ENCODE results near the gene DNM2. TPM values are rescaled to one million over a fixed set of nuclear protein-coding genes. Genes with fewer than 3 reads are reported as not detected.
A peak's percentile ranks its signal among the peaks of the same experiment; 100 is the strongest.

Gene DNM2
- total and polyA plus RNA-seq, 2 of the 13 experiments (the other 11 are each of a cell fraction or from before 2014, with no cell fraction given), result 41.7 to 59.8 TPM

- TF ChIP-seq RBM22 (optimal IDR thresholded peaks at IDR 0.05; ENCODE audit: low read length) (peak; percentile 1), HNF4A (CRISPR knock-in tag; IDR thresholded peaks at IDR 0.05) (no peak)
- Histone ChIP-seq H3K4me3 (replicated peaks in 1 of 3; ENCODE audit: insufficient read depth in 1 of 3, low read depth in 2 of 3, low read length in 3 of 3) (no peak overlapping the region), H3K79me2 (ENCODE audit: insufficient read depth, low read length) (peaks cover 6% of the 10 kb centered on the region), H4K20me1 (ENCODE audit: insufficient read depth, low read length) (peaks cover 4% of the 10 kb centered on the region; the same call in 1 of the 2 replicates), H3K27me3 (ENCODE audit: control insufficient read depth in 1 of 2, insufficient read depth in 2 of 2, low read length in 2 of 2) (no peaks in the 10 kb centered on the region; a peak in 1 of 5 replicates), H3K4me1 (ENCODE audit: insufficient read depth, low read length) (no peaks in the 10 kb centered on the region), H3K27ac (ENCODE audit: extremely low read length, insufficient read depth, low read length) (no peak overlapping the region), H3K9me3 (ENCODE audit: low read length) (no peaks in the 10 kb centered on the region), H2AFZ (ENCODE audit: low read length) (no peak overlapping the region), H3K9ac (ENCODE audit: insufficient read depth, low read depth, low read length) (no peak overlapping the region), H3K36me3 (replicated peaks in 1 of 2; ENCODE audit: control insufficient read depth in 1 of 2, insufficient read depth in 2 of 2, low read length in 2 of 2) (peaks cover 58 to 96% of the 10 kb centered on the region in 2 experiments), H3K4me2 (ENCODE audit: low read depth, low read length) (no peak overlapping the region)
- FAIRE-seq, result no peak
- ChIA-PET POLR2A (no interaction called here), CTCF (ENCODE audit: low intra/inter-chr PET ratio, low total read pairs) (no interaction called here)
- intact Hi-C loops (cut with micrococcal nuclease; ENCODE audit: unreplicated experiment), result no loop called here
- ATAC-seq, result no peak
- no TSS peak for BruUV-seq (replicated peaks)
- 94% methylated on average over 12 of the region's 15 CpGs for WGBS (ENCODE audit: low lambda C conversion rate)
- DNase-seq (ENCODE audit: low spot score), result no peak
- in situ Hi-C loops (cut with HindIII; ENCODE audit: extremely low pct_ligation_motif_present, low pct_unique_long_range_greater_than_20kb), result no loop called here
These were observed 34.8 kb upstream of the DNM2 start for GRCh38 chr19:10683064-10683426.

GRCh38 chr19:10683582-10683981 lies 34.3 kb upstream of the DNM2 start:
- FAIRE-seq, result no peak
- Histone ChIP-seq H2AFZ (ENCODE audit: low read length) (no peak overlapping the region), H3K4me2 (ENCODE audit: low read depth, low read length) (no peak overlapping the region), H3K9ac (ENCODE audit: insufficient read depth, low read depth, low read length) (no peak overlapping the region), H3K27me3 (ENCODE audit: control insufficient read depth in 1 of 2, insufficient read depth in 2 of 2, low read length in 2 of 2) (no peaks in the 10 kb centered on the region; a peak in 1 of 5 replicates), H3K36me3 (replicated peaks in 1 of 2; ENCODE audit: control insufficient read depth in 1 of 2, insufficient read depth in 2 of 2, low read length in 2 of 2) (peaks cover 58 to 97% of the 10 kb centered on the region in 2 experiments), H3K27ac (ENCODE audit: extremely low read length, insufficient read depth, low read length) (no peak overlapping the region), H4K20me1 (ENCODE audit: insufficient read depth, low read length) (peaks cover 4% of the 10 kb centered on the region; the same call in 1 of the 2 replicates), H3K79me2 (ENCODE audit: insufficient read depth, low read length) (peaks cover 3% of the 10 kb centered on the region), H3K4me1 (ENCODE audit: insufficient read depth, low read length) (no peaks in the 10 kb centered on the region), H3K4me3 (replicated peaks in 1 of 3; ENCODE audit: insufficient read depth in 1 of 3, low read depth in 2 of 3, low read length in 3 of 3) (no peak overlapping the region), H3K9me3 (ENCODE audit: low read length) (no peaks in the 10 kb centered on the region)
- DNase-seq (ENCODE audit: low spot score), result no peak
- WGBS (ENCODE audit: low lambda C conversion rate), result 95% methylated on average over 19 of the region's 21 CpGs
- ATAC-seq, result no peak
- in situ Hi-C loops (cut with HindIII; ENCODE audit: extremely low pct_ligation_motif_present, low pct_unique_long_range_greater_than_20kb), result no loop called here
- TF ChIP-seq AGO2 (optimal IDR thresholded peaks at IDR 0.05; ENCODE audit: low read depth, low read length), result peak; percentile 79
- TF ChIP-seq ZFX (CRISPR knock-in tag; IDR thresholded peaks at IDR 0.05; ENCODE audit: low read depth), result no peak
- peak; percentile 69 for TF ChIP-seq RBM22 (optimal IDR thresholded peaks at IDR 0.05; ENCODE audit: low read length)
- no TSS peak for BruUV-seq (replicated peaks)
- POLR2A ChIA-PET, result no interaction called here
- CTCF ChIA-PET (ENCODE audit: low intra/inter-chr PET ratio, low total read pairs), result no interaction called here
- intact Hi-C loops (cut with micrococcal nuclease; ENCODE audit: unreplicated experiment), result no loop called here

Data from HepG2 (cell line).